Psoas muscle (tissue), 8 donors: ENCODE results near the gene PFDN2. TPM values are rescaled to one million over a fixed set of nuclear protein-coding genes. Genes with fewer than 3 reads are reported as not detected.

Source experiments
- ATAC-seq, 4 donors: fragments of 200-7000 bp; cut with Tn5 transposase; one replicate each; pipeline ENCODE4 v1.9.1; 2020; ENCODE audit warnings: moderate library complexity in 3 of 4, mild to moderate bottlenecking in 2 of 4
- DNase-seq, 2 donors: peaks; one replicate each; pipeline ENCODE4 v3.0.0-alpha.2; 2020
- H3K27ac ChIP-seq: fragments of 200-600 bp; one replicate; pipeline ENCODE4 v1.8.0; 2022
- H3K27me3 ChIP-seq, 3 donors: fragments of 200-600 bp in 1 of 3; one replicate each; pipeline versions ENCODE4 v1.6.1 to v1.8.0; 2013 to 2022; ENCODE audit warnings: low read length in 2 of 3, mild to moderate bottlenecking in 2 of 3, moderate library complexity in 1 of 3; ENCODE audit not compliant: insufficient read depth in 3 of 3
- H3K36me3 ChIP-seq, 2 donors: fragments of 200-600 bp in 1 of 2; one replicate each; pipeline versions ENCODE4 v1.6.1 to v1.8.0; 2013 to 2022; ENCODE audit warnings: low read depth in 1 of 2, mild to moderate bottlenecking in 1 of 2, moderate library complexity in 1 of 2; ENCODE audit not compliant: insufficient read depth in 1 of 2
- H3K4me1 ChIP-seq: fragments of 200-600 bp; one replicate; pipeline ENCODE4 v1.8.0; 2022
- H3K4me3 ChIP-seq: fragments of 200-600 bp; one replicate; pipeline ENCODE4 v1.8.0; 2022; ENCODE audit warnings: mild to moderate bottlenecking
- H3K9me3 ChIP-seq: fragments of 200-600 bp; one replicate; pipeline ENCODE4 v1.8.0; 2022
- CTCF ChIP-seq: fragments of 200-600 bp; IDR thresholded peaks from one replicate; pipeline ENCODE4 v1.8.0; 2022; ENCODE audit warnings: antibody characterized with exemption
- WGBS, 3 donors: extraction: QIAGEN DNeasy Blood & Tissue Kit; methylation state at CpG; one replicate each; pipeline versions ENCODE4 v1.1.6 to v1.1.7; 2013; 5-methylcytosine and 5-hydroxymethylcytosine counted together
- intact Hi-C, 2 donors: fragments of 100-400 bp; cut with DNase I; formaldehyde crosslinking; loops; one replicate each; pipeline versions ENCODE4 v1.11.0 to v1.14.2; 2022
- polyA plus RNA-seq, 3 donors: library from polyadenylated mRNA; stranded (reverse); fragments of 200-250 nt; gene quantifications; one replicate each; pipeline ENCODE4 v1.2.3, GENCODE V29; 2013
- total RNA-seq, 4 donors: library from RNA; stranded (reverse); fragmentation: NEBNext Ultra II Directional in 2 of 4; extraction: Animal tissue kit (Norgen Biotek cat#: 25700) in 2 of 4; gene quantifications; one replicate each; pipeline versions ENCODE4 v1.2.1 to v1.2.4, GENCODE V29; 2021 to 2023
- donor health status: healthy with polysubstance abuse.
- donor health status: DM: no; HTN: no; CAD: no; lungs with moderate emphysema.
- donor health status: Bipolar disorder and iron deficiency.
- donor health status: healthy.
- donor health status: DM: yes; HTN: yes; CAD: no.
- donor health status: DM: no; HTN: no; CAD: no.
- donor health status: DM: no; HTN: no; CAD: no.
- donor health status: DM: yes; HTN: yes; CAD: no.

The PFDN2 gene
- total and polyA plus RNA-seq, 7 donors: 60.2 to 759 (median 144) TPM

- no peaks in the 10 kb centered on the region for H3K4me1 ChIP-seq
- no peak for TF ChIP-seq CTCF
- no peak for DNase-seq
- H3K27me3 ChIP-seq: peaks cover 0 to 13% (median 2%) of the 10 kb centered on the region in 3 donors
- H3K27ac ChIP-seq: no peak overlapping the region
- no peak overlapping the region for H3K4me3 ChIP-seq
- H3K36me3 ChIP-seq: no peaks in the 10 kb centered on the region
- H3K9me3 ChIP-seq: no peaks in the 10 kb centered on the region
- intact Hi-C loops: no loop called here
- ATAC-seq: no peak
- 77 to 89% (median 84%) methylated on average over 4 of the region's 4 CpGs for WGBS, 3 donors
Measured at GRCh38 chr1:161054232-161054631, 63.6 kb downstream of the PFDN2 start.

GRCh38 chr1:161052899-161053298, 64.9 kb downstream of the PFDN2 start:
- Histone ChIP-seq H3K4me3 (no peak overlapping the region), H3K4me1 (no peaks in the 10 kb centered on the region), H3K27me3 (peaks cover 0 to 13% (median 2%) of the 10 kb centered on the region in 3 donors), H3K27ac (no peak overlapping the region), H3K36me3 (no peaks in the 10 kb centered on the region), H3K9me3 (no peaks in the 10 kb centered on the region)
- no peak for TF ChIP-seq CTCF
- no peak for ATAC-seq
- intact Hi-C loops: no loop called here
- DNase-seq: no peak
- WGBS, 3 donors: 54 to 63% (median 61%) methylated on average over 3 of the region's 3 CpGs

- ATAC-seq: no peak
- 90 to 92% (median 90%) methylated on average over 8 to 10 of the region's 10 CpGs for WGBS, 3 donors
- no peak overlapping the region for H3K4me3 ChIP-seq
- peaks cover 0 to 13% (median 4%) of the 10 kb centered on the region in 3 donors for H3K27me3 ChIP-seq
- DNase-seq: no peak
- H3K9me3 ChIP-seq: no peaks in the 10 kb centered on the region
- H3K27ac ChIP-seq: no peak overlapping the region
- no peaks in the 10 kb centered on the region for H3K4me1 ChIP-seq
- no peak for TF ChIP-seq CTCF
- intact Hi-C loops: no loop called here
- H3K36me3 ChIP-seq: no peaks in the 10 kb centered on the region
Measured at GRCh38 chr1:161051219-161051618, 66.6 kb downstream of the PFDN2 start.

Other genes starting within 250 kb of the PFDN2 start
- 1 to 10 TPM in 1 of 4 donors, under 1 TPM in 2, not detected in 1; 0.47 to 2.6 (median 0.63) TPM for gene ITLN1, start 232.9 kb downstream of the PFDN2 start, total RNA-seq
- gene ITLN1, start 232.9 kb downstream of the PFDN2 start, polyA plus RNA-seq: 1 to 10 TPM in 1 of 3 donors, under 1 TPM in 2; 0.09 to 1.8 (median 0.84) TPM
- gene ITLN2, start 163.2 kb downstream of the PFDN2 start, total RNA-seq: not detected
- gene ITLN2, start 163.2 kb downstream of the PFDN2 start, polyA plus RNA-seq: not detected
- 10 to 100 TPM in 1 of 4 donors, 1 to 10 TPM in 3; 5.1 to 13.8 (median 8.6) TPM for gene F11R, start 96.9 kb downstream of the PFDN2 start, total RNA-seq
- gene F11R, start 96.9 kb downstream of the PFDN2 start, polyA plus RNA-seq: 1 to 10 TPM; 2.9 to 5.2 (median 3.6) TPM
- 10 to 100 TPM in 2 of 4 donors, 1 to 10 TPM in 2; 2.5 to 33.9 (median 8.2) TPM for gene TSTD1, start 79.1 kb downstream of the PFDN2 start, total RNA-seq
- gene TSTD1, start 79.1 kb downstream of the PFDN2 start, polyA plus RNA-seq: 10 to 100 TPM in 2 of 3 donors, 1 to 10 TPM in 1; 9.3 to 20.5 (median 10.4) TPM
- 10 to 100 TPM; 29.8 to 50.6 (median 37.3) TPM for gene USF1, start 72.1 kb downstream of the PFDN2 start, total RNA-seq
- gene USF1, start 72.1 kb downstream of the PFDN2 start, polyA plus RNA-seq: 10 to 100 TPM; 40.0 to 68.1 (median 58.8) TPM
- 1 to 10 TPM; 1.6 to 3.3 (median 1.8) TPM for gene ARHGAP30, start 48.1 kb downstream of the PFDN2 start, total RNA-seq
- under 1 TPM; 0.44 to 0.73 (median 0.47) TPM for gene ARHGAP30, start 48.1 kb downstream of the PFDN2 start, polyA plus RNA-seq
- not detected for gene NECTIN4, start 28.5 kb downstream of the PFDN2 start, total RNA-seq
- under 1 TPM in 2 of 3 donors, not detected in 1; 0.01 to 0.03 TPM for gene NECTIN4, start 28.5 kb downstream of the PFDN2 start, polyA plus RNA-seq
- 1 to 10 TPM; 1.4 to 5.9 (median 3.5) TPM for gene KLHDC9, start 19.7 kb downstream of the PFDN2 start, total RNA-seq
- 1 to 10 TPM in 2 of 3 donors, under 1 TPM in 1; 0.34 to 2.7 (median 1.8) TPM for gene KLHDC9, start 19.7 kb downstream of the PFDN2 start, polyA plus RNA-seq
- 10 to 100 TPM; 20.1 to 43.8 (median 28.5) TPM for gene NIT1, start 68 bp upstream of the PFDN2 start, total RNA-seq
- gene NIT1, start 68 bp upstream of the PFDN2 start, polyA plus RNA-seq: 10 to 100 TPM; 24.0 to 39.9 (median 30.7) TPM
- 10 to 100 TPM; 30.4 to 70.8 (median 51.5) TPM for gene DEDD, start 14.6 kb upstream of the PFDN2 start, total RNA-seq
- gene DEDD, start 14.6 kb upstream of the PFDN2 start, polyA plus RNA-seq: 10 to 100 TPM; 45.8 to 65.4 (median 63.5) TPM
- 10 to 100 TPM; 56.6 to 76.2 (median 63.9) TPM for gene UFC1, start 35.9 kb upstream of the PFDN2 start, total RNA-seq
- 100 to 1,000 TPM in 1 of 3 donors, 10 to 100 TPM in 2; 98.2 to 141 (median 99.6) TPM for gene UFC1, start 35.9 kb upstream of the PFDN2 start, polyA plus RNA-seq
- gene USP21, start 41.5 kb upstream of the PFDN2 start, total RNA-seq: 10 to 100 TPM; 13.4 to 26.5 (median 23.2) TPM
- gene USP21, start 41.5 kb upstream of the PFDN2 start, polyA plus RNA-seq: 10 to 100 TPM; 16.7 to 47.3 (median 22.9) TPM
- gene PPOX, start 48.4 kb upstream of the PFDN2 start, total RNA-seq: 10 to 100 TPM in 1 of 4 donors, 1 to 10 TPM in 3; 4.8 to 12.8 (median 6.9) TPM
- gene PPOX, start 48.4 kb upstream of the PFDN2 start, polyA plus RNA-seq: 10 to 100 TPM in 1 of 3 donors, 1 to 10 TPM in 2; 6.0 to 13.1 (median 7.5) TPM
- 10 to 100 TPM; 16.3 to 32.8 (median 28.9) TPM for gene B4GALT3, start 59.5 kb upstream of the PFDN2 start, total RNA-seq
- 10 to 100 TPM; 29.3 to 48.1 (median 30.9) TPM for gene B4GALT3, start 59.5 kb upstream of the PFDN2 start, polyA plus RNA-seq
- 1 to 10 TPM; 1.3 to 8.9 (median 5.2) TPM for gene ADAMTS4, start 81.0 kb upstream of the PFDN2 start, total RNA-seq
- gene ADAMTS4, start 81.0 kb upstream of the PFDN2 start, polyA plus RNA-seq: 1 to 10 TPM in 1 of 3 donors, under 1 TPM in 2; 0.88 to 1.3 (median 0.92) TPM
- gene NDUFS2, start 84.3 kb upstream of the PFDN2 start, total RNA-seq: 100 to 1,000 TPM; 204 to 336 (median 272) TPM
- 100 to 1,000 TPM; 207 to 270 (median 232) TPM for gene NDUFS2, start 84.3 kb upstream of the PFDN2 start, polyA plus RNA-seq
- 10 to 100 TPM in 2 of 4 donors, 1 to 10 TPM in 2; 3.3 to 11.3 (median 9.7) TPM for gene FCER1G, start 97.3 kb upstream of the PFDN2 start, total RNA-seq
- 10 to 100 TPM in 2 of 3 donors, 1 to 10 TPM in 1; 8.3 to 23.5 (median 12.4) TPM for gene FCER1G, start 97.3 kb upstream of the PFDN2 start, polyA plus RNA-seq
- under 1 TPM in 1 of 4 donors, not detected in 3; 0.86 TPM for gene APOA2, start 105.6 kb upstream of the PFDN2 start, total RNA-seq
- gene APOA2, start 105.6 kb upstream of the PFDN2 start, polyA plus RNA-seq: not detected
- 10 to 100 TPM; 10.0 to 39.2 (median 27.5) TPM for gene TOMM40L, start 108.0 kb upstream of the PFDN2 start, total RNA-seq
- gene TOMM40L, start 108.0 kb upstream of the PFDN2 start, polyA plus RNA-seq: 10 to 100 TPM; 26.4 to 38.3 (median 32.4) TPM
- not detected for gene NR1I3, start 120.2 kb upstream of the PFDN2 start, total RNA-seq
- gene NR1I3, start 120.2 kb upstream of the PFDN2 start, polyA plus RNA-seq: under 1 TPM; 0.17 to 0.42 (median 0.25) TPM
- under 1 TPM in 1 of 4 donors, not detected in 3; 0.45 TPM for gene PCP4L1, start 140.7 kb upstream of the PFDN2 start, total RNA-seq
- under 1 TPM; 0.21 to 0.28 (median 0.25) TPM for gene PCP4L1, start 140.7 kb upstream of the PFDN2 start, polyA plus RNA-seq
- gene MPZ, start 191.9 kb upstream of the PFDN2 start, total RNA-seq: 1 to 10 TPM in 2 of 4 donors, under 1 TPM in 2; 0.30 to 2.6 (median 1.2) TPM
- gene MPZ, start 191.9 kb upstream of the PFDN2 start, polyA plus RNA-seq: 1 to 10 TPM; 1.0 to 2.4 (median 1.9) TPM
- 100 to 1,000 TPM; 230 to 354 (median 261) TPM for gene SDHC, start 196.3 kb upstream of the PFDN2 start, total RNA-seq
- gene SDHC, start 196.3 kb upstream of the PFDN2 start, polyA plus RNA-seq: 100 to 1,000 TPM; 183 to 362 (median 220) TPM
- not detected for gene CFAP126, start 249.8 kb upstream of the PFDN2 start, total RNA-seq
- gene CFAP126, start 249.8 kb upstream of the PFDN2 start, polyA plus RNA-seq: under 1 TPM in 1 of 3 donors, not detected in 2; 0.16 TPM